Activated CD4-positive, alpha-beta memory T cell treated with anti-CD3 and anti-CD28 coated beads, Interleukin-2, amount 10 ng/mL, durations not matched to agents 7 days and 5 days (primary cell): Measurements from ENCODE around the gene ANO2. TPM values are rescaled to one million over a fixed set of nuclear protein-coding genes. Genes with fewer than 3 reads are reported as not detected.

Experiments used
- CTCF ChIA-PET: fragments of 350-600 bp; sonication (Branson Sonifier 250); formaldehyde crosslinking; loops from one replicate; lab custom pipeline; 2021; ENCODE audit warnings: antibody characterized with exemption, inconsistent platforms; lab: Charles Lee
- POLR2A ChIA-PET: fragments of 350-600 bp; sonication (Branson Sonifier 250); formaldehyde crosslinking; loops from one replicate; lab custom pipeline; 2021; ENCODE audit warnings: antibody characterized with exemption; lab: Charles Lee
- DNase-seq: peaks from one replicate; pipeline ENCODE4 v3.0.0-alpha.2; 2020
- H3K27ac Mint-ChIP-seq: one replicate; pipeline ENCODE4 v1.8.0; 2021; ENCODE audit warnings: mild to moderate bottlenecking, mixed read lengths
- H3K27me3 Mint-ChIP-seq: one replicate; pipeline ENCODE4 v1.8.0; 2021; ENCODE audit warnings: mixed read lengths
- H3K36me3 Mint-ChIP-seq: one replicate; pipeline ENCODE4 v1.8.0; 2021; ENCODE audit warnings: low read depth, mixed read lengths
- H3K4me1 Mint-ChIP-seq: one replicate; pipeline ENCODE4 v1.8.0; 2021; ENCODE audit warnings: mixed read lengths
- H3K4me3 Mint-ChIP-seq: one replicate; pipeline ENCODE4 v1.8.0; 2021; ENCODE audit warnings: mild to moderate bottlenecking, mixed read lengths
- H3K9me3 Mint-ChIP-seq: one replicate; pipeline ENCODE4 v1.8.0; 2021; ENCODE audit warnings: mixed read lengths
- total RNA-seq, 2 experiments: library from RNA; stranded (reverse); gene quantifications; one replicate each; pipeline ENCODE4 v1.2.3, GENCODE V29; 2021

ANO2 gene
- total RNA-seq, 2 experiments from 2014 or later: not detected

- ChIA-PET POLR2A (no interaction called here), CTCF (interaction anchor here (1.3 kb wide), 1 partner anchor 13 kb away, joined by 3 read pairs; no protein-coding TSS in a partner anchor)
- no peak overlapping the region for H3K4me3 Mint-ChIP-seq
Measured at GRCh38 chr12:5746917-5747316, 198.1 kb downstream of the ANO2 start.

GRCh38 chr12:5746036-5746908, 198.8 kb downstream of the ANO2 start:
- peaks cover 6% of the 10 kb centered on the region for H3K27me3 Mint-ChIP-seq
- ChIA-PET CTCF (interaction anchor here (1.3 to 2.3 kb wide), 5 partner anchors 8 to 16 kb away, joined by 3 to 7 read pairs (median 5); no protein-coding TSS in a partner anchor), POLR2A (no interaction called here)
- no peaks in the 10 kb centered on the region for H3K4me1 Mint-ChIP-seq
- no peak overlapping the region for H3K27ac Mint-ChIP-seq
- no peak overlapping the region for H3K4me3 Mint-ChIP-seq
- no peak for DNase-seq
- H3K9me3 Mint-ChIP-seq: no peaks in the 10 kb centered on the region
- no peaks in the 10 kb centered on the region for H3K36me3 Mint-ChIP-seq

More at GRCh38 chr12:5746917-5747316, 198.1 kb downstream of the ANO2 start:
- no peaks in the 10 kb centered on the region for H3K36me3 Mint-ChIP-seq
- no peaks in the 10 kb centered on the region for H3K4me1 Mint-ChIP-seq
- H3K27ac Mint-ChIP-seq: no peak overlapping the region
- peaks cover 7% of the 10 kb centered on the region for H3K27me3 Mint-ChIP-seq
- DNase-seq: no peak
- H3K9me3 Mint-ChIP-seq: no peaks in the 10 kb centered on the region

GRCh38 chr12:5745251-5745888, 199.7 kb downstream of the ANO2 start:
- Mint-ChIP-seq H3K27me3 (peaks cover 6% of the 10 kb centered on the region), H3K9me3 (no peaks in the 10 kb centered on the region), H3K36me3 (no peaks in the 10 kb centered on the region), H3K27ac (no peak overlapping the region), H3K4me1 (no peaks in the 10 kb centered on the region), H3K4me3 (no peak overlapping the region)
- ChIA-PET CTCF (interaction anchor here (0.6 to 2.3 kb wide), 6 partner anchors 8 to 32 kb away, joined by 3 to 7 read pairs (median 5); no protein-coding TSS in a partner anchor), POLR2A (no interaction called here)
- peak; percentile 54 for DNase-seq

GRCh38 chr12:5742258-5742657, 202.8 kb downstream of the ANO2 start:
- H3K4me3 Mint-ChIP-seq: no peak overlapping the region
- H3K36me3 Mint-ChIP-seq: no peaks in the 10 kb centered on the region
- no peak for DNase-seq
- H3K27me3 Mint-ChIP-seq: no peaks in the 10 kb centered on the region
- H3K9me3 Mint-ChIP-seq: no peaks in the 10 kb centered on the region
- ChIA-PET CTCF (no interaction called here), POLR2A (no interaction called here)
- H3K4me1 Mint-ChIP-seq: no peaks in the 10 kb centered on the region
- H3K27ac Mint-ChIP-seq: no peak overlapping the region

- ChIA-PET POLR2A (no interaction called here), CTCF (no interaction called here)
- Mint-ChIP-seq H3K4me1 (no peaks in the 10 kb centered on the region), H3K27me3 (no peaks in the 10 kb centered on the region), H3K9me3 (no peaks in the 10 kb centered on the region), H3K27ac (no peak overlapping the region), H3K4me3 (no peak overlapping the region), H3K36me3 (no peaks in the 10 kb centered on the region)
- no peak for DNase-seq
Measured at GRCh38 chr12:5739917-5740316, 205.1 kb downstream of the ANO2 start.

GRCh38 chr12:5737778-5738177, 207.3 kb downstream of the ANO2 start:
- Mint-ChIP-seq H3K27me3 (no peaks in the 10 kb centered on the region), H3K4me1 (no peaks in the 10 kb centered on the region), H3K4me3 (no peak overlapping the region), H3K27ac (no peak overlapping the region), H3K9me3 (no peaks in the 10 kb centered on the region), H3K36me3 (no peaks in the 10 kb centered on the region)
- POLR2A ChIA-PET: no interaction called here
- CTCF ChIA-PET: no interaction called here
- no peak for DNase-seq

GRCh38 chr12:5736527-5736926, 208.5 kb downstream of the ANO2 start:
- DNase-seq: no peak
- no peak overlapping the region for H3K4me3 Mint-ChIP-seq
- H3K27me3 Mint-ChIP-seq: no peaks in the 10 kb centered on the region
- ChIA-PET CTCF (no interaction called here), POLR2A (no interaction called here)
- H3K9me3 Mint-ChIP-seq: no peaks in the 10 kb centered on the region
- no peak overlapping the region for H3K27ac Mint-ChIP-seq
- no peaks in the 10 kb centered on the region for H3K4me1 Mint-ChIP-seq
- H3K36me3 Mint-ChIP-seq: no peaks in the 10 kb centered on the region

GRCh38 chr12:5736016-5736415, 209.0 kb downstream of the ANO2 start:
- no peak for DNase-seq
- Mint-ChIP-seq H3K36me3 (no peaks in the 10 kb centered on the region), H3K4me3 (no peak overlapping the region), H3K4me1 (no peaks in the 10 kb centered on the region), H3K9me3 (no peaks in the 10 kb centered on the region), H3K27me3 (no peaks in the 10 kb centered on the region), H3K27ac (no peak overlapping the region)
- ChIA-PET CTCF (interaction anchor here (1.5 kb wide), 1 partner anchor 9 kb away, joined by 3 read pairs; no protein-coding TSS in a partner anchor), POLR2A (no interaction called here)

- POLR2A ChIA-PET: no interaction called here
- no peak overlapping the region for H3K27ac Mint-ChIP-seq
- no peaks in the 10 kb centered on the region for H3K27me3 Mint-ChIP-seq
- CTCF ChIA-PET: interaction anchor here (1.0 kb wide), 1 partner anchor 13 kb away, joined by 3 read pairs; no protein-coding TSS in a partner anchor
- no peak overlapping the region for H3K4me3 Mint-ChIP-seq
- no peaks in the 10 kb centered on the region for H3K36me3 Mint-ChIP-seq
- no peaks in the 10 kb centered on the region for H3K4me1 Mint-ChIP-seq
- no peak for DNase-seq
- no peaks in the 10 kb centered on the region for H3K9me3 Mint-ChIP-seq
Measured at GRCh38 chr12:5733916-5734315, 211.1 kb downstream of the ANO2 start.

- no peaks in the 10 kb centered on the region for H3K36me3 Mint-ChIP-seq
- H3K4me1 Mint-ChIP-seq: no peaks in the 10 kb centered on the region
- no peak overlapping the region for H3K4me3 Mint-ChIP-seq
- DNase-seq: no peak
- POLR2A ChIA-PET: no interaction called here
- no peak overlapping the region for H3K27ac Mint-ChIP-seq
- H3K9me3 Mint-ChIP-seq: no peaks in the 10 kb centered on the region
- CTCF ChIA-PET: interaction anchor here (1.0 kb wide), 1 partner anchor 14 kb away, joined by 3 read pairs; no protein-coding TSS in a partner anchor
- H3K27me3 Mint-ChIP-seq: no peaks in the 10 kb centered on the region
Measured at GRCh38 chr12:5733136-5733755, 211.8 kb downstream of the ANO2 start.

- ChIA-PET CTCF (no interaction called here), POLR2A (no interaction called here)
- Mint-ChIP-seq H3K27me3 (no peaks in the 10 kb centered on the region), H3K4me3 (no peak overlapping the region), H3K27ac (no peak overlapping the region), H3K36me3 (no peaks in the 10 kb centered on the region), H3K9me3 (no peaks in the 10 kb centered on the region), H3K4me1 (no peaks in the 10 kb centered on the region)
- no peak for DNase-seq
Measured at GRCh38 chr12:5730962-5731361, 214.1 kb downstream of the ANO2 start.

GRCh38 chr12:5723711-5724252, 221.3 kb downstream of the ANO2 start:
- Mint-ChIP-seq H3K27me3 (peaks cover 10% of the 10 kb centered on the region), H3K9me3 (no peaks in the 10 kb centered on the region), H3K36me3 (no peaks in the 10 kb centered on the region), H3K4me3 (no peak overlapping the region), H3K27ac (no peak overlapping the region), H3K4me1 (no peaks in the 10 kb centered on the region)
- no peak for DNase-seq
- ChIA-PET CTCF (no interaction called here), POLR2A (no interaction called here)

GRCh38 chr12:5723071-5723470, 222.0 kb downstream of the ANO2 start:
- CTCF ChIA-PET: no interaction called here
- POLR2A ChIA-PET: no interaction called here

More at GRCh38 chr12:5723071-5723470, 222.0 kb downstream of the ANO2 start:
- Mint-ChIP-seq H3K4me3 (no peak overlapping the region), H3K9me3 (no peaks in the 10 kb centered on the region), H3K27me3 (peaks cover 10% of the 10 kb centered on the region), H3K27ac (no peak overlapping the region), H3K36me3 (no peaks in the 10 kb centered on the region), H3K4me1 (no peaks in the 10 kb centered on the region)
- DNase-seq: no peak
